Measurements from ENCODE around the gene OCRL. TPM values are rescaled to one million over a fixed set of nuclear protein-coding genes. Genes with fewer than 3 reads are reported as not detected.

Gene OCRL
- total RNA-seq, 1 donor from 2014 or later: 25.3 TPM

DNA sequence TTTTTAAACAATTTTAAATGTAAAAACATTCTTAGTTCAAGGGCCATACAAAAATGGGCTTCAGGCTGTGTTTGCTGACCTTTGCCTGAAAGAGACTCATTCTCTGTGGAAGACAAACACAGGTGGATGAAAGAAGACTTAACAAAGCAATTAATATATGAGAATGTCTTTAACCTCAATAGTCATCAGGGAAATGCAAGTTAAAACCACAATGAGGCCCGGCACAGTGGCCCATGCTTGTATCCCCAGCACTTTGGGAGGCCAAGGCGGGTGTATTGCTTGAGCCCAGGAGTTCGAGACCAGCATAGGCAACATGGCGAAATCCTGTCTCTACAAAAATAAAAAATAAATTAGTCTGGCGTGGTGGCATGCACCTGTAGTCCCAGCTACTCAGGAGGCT lies 9.6 kb upstream of the OCRL start:
- H3K4me3 Mint-ChIP-seq: no peak overlapping the region
- Histone ChIP-seq H3K27ac (no peak overlapping the region), H3K36me3 (no peaks in the 10 kb centered on the region), H3K4me3 (no peak overlapping the region), H3K4me1 (no peaks in the 10 kb centered on the region), H3F3A (ENCODE audit: low read depth) (no peaks in the 10 kb centered on the region), H4K20me1 (ENCODE audit: low read depth) (no peaks in the 10 kb centered on the region), H2AFZ (replicated peaks) (no peak overlapping the region), H3K27me3 (no peaks in the 10 kb centered on the region), H3K79me2 (ENCODE audit: low read depth) (no peaks in the 10 kb centered on the region), H3K9me3 (ENCODE audit: low read depth) (no peaks in the 10 kb centered on the region), H3K4me2 (no peak overlapping the region), H3K9ac (no peak overlapping the region)
- peaks cover 4% of the 10 kb centered on the region for H3K27me3 Mint-ChIP-seq (ENCODE audit: insufficient read depth, low read depth)
- DNase-seq (ENCODE audit: low spot score): no peak
- no peak overlapping the region for H3K27ac Mint-ChIP-seq
- TF ChIP-seq EZH2phosphoT487 (IDR thresholded peaks at IDR 0.05): no peak
- TF ChIP-seq, protein P1, sequence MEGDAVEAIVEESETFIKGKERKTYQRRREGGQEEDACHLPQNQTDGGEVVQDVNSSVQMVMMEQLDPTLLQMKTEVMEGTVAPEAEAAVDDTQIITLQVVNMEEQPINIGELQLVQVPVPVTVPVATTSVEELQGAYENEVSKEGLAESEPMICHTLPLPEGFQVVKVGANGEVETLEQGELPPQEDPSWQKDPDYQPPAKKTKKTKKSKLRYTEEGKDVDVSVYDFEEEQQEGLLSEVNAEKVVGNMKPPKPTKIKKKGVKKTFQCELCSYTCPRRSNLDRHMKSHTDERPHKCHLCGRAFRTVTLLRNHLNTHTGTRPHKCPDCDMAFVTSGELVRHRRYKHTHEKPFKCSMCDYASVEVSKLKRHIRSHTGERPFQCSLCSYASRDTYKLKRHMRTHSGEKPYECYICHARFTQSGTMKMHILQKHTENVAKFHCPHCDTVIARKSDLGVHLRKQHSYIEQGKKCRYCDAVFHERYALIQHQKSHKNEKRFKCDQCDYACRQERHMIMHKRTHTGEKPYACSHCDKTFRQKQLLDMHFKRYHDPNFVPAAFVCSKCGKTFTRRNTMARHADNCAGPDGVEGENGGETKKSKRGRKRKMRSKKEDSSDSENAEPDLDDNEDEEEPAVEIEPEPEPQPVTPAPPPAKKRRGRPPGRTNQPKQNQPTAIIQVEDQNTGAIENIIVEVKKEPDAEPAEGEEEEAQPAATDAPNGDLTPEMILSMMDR (IDR thresholded peaks at IDR 0.05): no peak
- no peaks in the 10 kb centered on the region for H3K4me1 Mint-ChIP-seq
- no peaks in the 10 kb centered on the region for H3K36me3 Mint-ChIP-seq
- no peaks in the 10 kb centered on the region for H3K9me3 Mint-ChIP-seq

DNA sequence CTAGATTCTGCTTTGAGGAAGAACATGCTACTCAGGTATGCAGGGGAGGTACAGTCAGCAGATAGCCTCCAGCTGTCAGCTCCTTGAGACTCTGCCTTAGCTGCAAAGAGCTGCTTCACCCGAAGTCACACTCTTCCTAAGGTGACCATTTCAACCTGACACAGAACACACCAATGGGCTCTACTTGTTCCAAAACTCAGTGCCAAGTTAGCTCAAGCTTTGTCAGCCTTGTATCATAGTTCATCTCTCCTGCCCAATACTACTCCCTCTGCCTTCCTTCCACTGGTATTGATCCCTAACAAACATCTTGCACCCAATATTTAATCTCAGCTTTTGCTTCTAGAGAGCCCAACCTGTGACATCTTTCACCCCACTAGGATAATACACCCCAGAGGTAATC lies 8.9 kb upstream of the OCRL start:
- no peaks in the 10 kb centered on the region for H3K9me3 Mint-ChIP-seq
- peaks cover 4% of the 10 kb centered on the region for H3K27me3 Mint-ChIP-seq (ENCODE audit: insufficient read depth, low read depth)
- no peaks in the 10 kb centered on the region for H3K36me3 ChIP-seq
- H3K9ac ChIP-seq: no peak overlapping the region
- no peak overlapping the region for H3K4me2 ChIP-seq
- no peak overlapping the region for H2AFZ ChIP-seq (replicated peaks)
- H4K20me1 ChIP-seq (ENCODE audit: low read depth): no peaks in the 10 kb centered on the region
- H3K9me3 ChIP-seq (ENCODE audit: low read depth): no peaks in the 10 kb centered on the region
- no peak for TF ChIP-seq EZH2phosphoT487 (IDR thresholded peaks at IDR 0.05)
- TF ChIP-seq, protein P1 (IDR thresholded peaks at IDR 0.05): no peak
- TF ChIP-seq EZH2 (IDR thresholded peaks at IDR 0.05): no peak
- no peaks in the 10 kb centered on the region for H3K4me1 ChIP-seq
- H3K27ac ChIP-seq: no peak overlapping the region
- no peak overlapping the region for H3K4me3 Mint-ChIP-seq
- no peaks in the 10 kb centered on the region for H3F3A ChIP-seq (ENCODE audit: low read depth)
- H3K79me2 ChIP-seq (ENCODE audit: low read depth): no peaks in the 10 kb centered on the region
- no peak overlapping the region for H3K4me3 ChIP-seq
- H3K4me1 Mint-ChIP-seq: no peaks in the 10 kb centered on the region
- no peak overlapping the region for H3K27ac Mint-ChIP-seq
- no peaks in the 10 kb centered on the region for H3K27me3 ChIP-seq
- no peaks in the 10 kb centered on the region for H3K36me3 Mint-ChIP-seq
- DNase-seq (ENCODE audit: low spot score): no peak

DNA sequence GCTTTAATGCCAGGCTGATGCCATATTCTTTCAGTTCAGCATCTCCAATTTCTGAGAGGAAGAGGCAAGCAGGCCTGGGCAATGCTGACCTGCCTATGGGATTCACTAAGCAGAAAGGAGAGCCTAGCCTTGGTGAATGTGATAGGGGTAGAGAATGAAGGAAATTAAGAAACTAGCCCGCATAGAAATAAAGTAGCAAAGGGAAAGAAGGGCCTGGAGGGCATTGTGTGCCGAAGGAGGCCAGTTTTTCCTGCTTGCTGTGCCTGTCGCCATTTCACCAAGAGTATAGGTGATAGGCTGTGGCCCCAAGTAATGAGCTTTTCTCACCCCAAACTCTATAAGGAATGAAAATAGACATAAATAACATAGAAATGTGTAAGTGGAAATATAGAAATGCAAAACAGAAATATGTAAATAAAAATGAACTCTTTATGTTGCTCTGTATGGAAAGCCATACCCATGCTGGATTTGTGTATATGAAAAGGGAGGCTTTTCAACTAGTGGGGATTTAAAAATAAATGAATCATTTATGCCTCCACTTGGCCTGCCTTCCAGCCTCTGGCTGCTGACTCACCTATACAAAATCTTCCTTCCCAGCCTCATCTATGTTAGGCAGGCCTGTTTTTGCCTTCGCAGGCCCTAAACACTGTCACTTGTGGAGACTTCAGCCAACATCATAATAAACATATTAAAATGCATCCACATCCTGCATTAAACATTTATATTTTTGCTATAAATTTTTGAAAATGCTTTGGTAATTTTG lies 5.1 kb upstream of the OCRL start:
- no peak for DNase-seq (ENCODE audit: low spot score)
- H3K79me2 ChIP-seq (ENCODE audit: low read depth): no peaks in the 10 kb centered on the region
- no peak overlapping the region for H3K4me3 ChIP-seq
- no peaks in the 10 kb centered on the region for H4K20me1 ChIP-seq (ENCODE audit: low read depth)
- H3K4me2 ChIP-seq: no peak overlapping the region
- Mint-ChIP-seq H3K9me3 (no peaks in the 10 kb centered on the region), H3K4me3 (no peak overlapping the region), H3K4me1 (peaks cover 4% of the 10 kb centered on the region), H3K27me3 (ENCODE audit: insufficient read depth, low read depth) (peaks cover 4% of the 10 kb centered on the region), H3K27ac (no peak overlapping the region), H3K36me3 (no peaks in the 10 kb centered on the region)
- TF ChIP-seq EZH2 (IDR thresholded peaks at IDR 0.05) (no peak), EZH2phosphoT487 (IDR thresholded peaks at IDR 0.05) (no peak)
- TF ChIP-seq, protein P1 (IDR thresholded peaks at IDR 0.05): no peak
- H3K9me3 ChIP-seq (ENCODE audit: low read depth): no peaks in the 10 kb centered on the region
- H3F3A ChIP-seq (ENCODE audit: low read depth): no peaks in the 10 kb centered on the region
- H3K27ac ChIP-seq: no peak overlapping the region
- H3K36me3 ChIP-seq: no peaks in the 10 kb centered on the region
- no peak overlapping the region for H3K9ac ChIP-seq
- no peak overlapping the region for H2AFZ ChIP-seq (replicated peaks)
- H3K27me3 ChIP-seq: no peaks in the 10 kb centered on the region
- H3K4me1 ChIP-seq: no peaks in the 10 kb centered on the region
